ENCODE results near the gene PARD3. TPM values are rescaled to one million over a fixed set of nuclear protein-coding genes. Genes with fewer than 3 reads are reported as not detected.

The PARD3 gene
- total RNA-seq, 6 experiments from 2014 or later, result 19.1 to 27.8 (median 22.0) TPM

GRCh38 chr10:34814223-34814912, 728 bp downstream of the PARD3 start:
- Histone ChIP-seq H3K27me3 (no peaks in the 10 kb centered on the region), H3K36me3 (no peaks in the 10 kb centered on the region), H3K4me3 (peak overlapping the region; percentile 90 to 96 (median 95)), H3K27ac (peak overlapping the region; percentile 69 to 87 (median 76)), H3K4me1 (peaks cover 0 to 21% (median 4%) of the 10 kb centered on the region in 4 donors), H3K9me3 (no peaks in the 10 kb centered on the region)
- WGBS (ENCODE audit: insufficient coverage, low coverage, low lambda C conversion rate, missing lambda C conversion rate), result 0% methylated on average over 1 of the region's 77 CpGs
- intact Hi-C loops (cut with DNase I), result loop anchor here (10.0 kb wide), 1 partner anchor 90 kb away; no protein-coding TSS in a partner anchor
- DNase-seq (peak; percentile 71 to 73 (median 71)), ATAC-seq (peak; percentile 66 to 77 (median 72))
- no peak for TF ChIP-seq POLR2A (IDR thresholded peaks at IDR 0.05)
- TF ChIP-seq CTCF (IDR thresholded peaks at IDR 0.05), result peak in 2 of 4 donors; percentile 12 to 18

GRCh38 chr10:34813626-34814222, 1.4 kb downstream of the PARD3 start:
- WGBS (ENCODE audit: insufficient coverage, low coverage, low lambda C conversion rate, missing lambda C conversion rate), result 14% methylated on average over 17 of the region's 19 CpGs
- Histone ChIP-seq H3K9me3 (no peaks in the 10 kb centered on the region), H3K4me3 (peak overlapping the region; percentile 90 to 96 (median 95)), H3K27ac (peak overlapping the region; percentile 69 to 87 (median 76)), H3K36me3 (no peaks in the 10 kb centered on the region), H3K27me3 (no peaks in the 10 kb centered on the region), H3K4me1 (peaks cover 0 to 21% (median 7%) of the 10 kb centered on the region in 4 donors)
- peak; percentile 19 to 57 (median 30) for ATAC-seq
- peak in 2 of 3 donors; percentile 30 to 58 for DNase-seq
- TF ChIP-seq CTCF (IDR thresholded peaks at IDR 0.05) (no peak), POLR2A (IDR thresholded peaks at IDR 0.05) (no peak)
- intact Hi-C loops (cut with DNase I), result loop anchor here (10.0 kb wide), 1 partner anchor 89 kb away; no protein-coding TSS in a partner anchor

- TF ChIP-seq POLR2A (IDR thresholded peaks at IDR 0.05) (no peak), CTCF (IDR thresholded peaks at IDR 0.05) (no peak)
- WGBS (ENCODE audit: insufficient coverage, low coverage, low lambda C conversion rate, missing lambda C conversion rate), result 58% methylated on average over 5 of the region's 5 CpGs
- H3K27ac ChIP-seq, result no peak overlapping the region
- no peaks in the 10 kb centered on the region for H3K36me3 ChIP-seq
- no peaks in the 10 kb centered on the region for H3K27me3 ChIP-seq
- no peak for ATAC-seq
- peak overlapping the region in 1 of 3 donors; percentile 96 for H3K4me3 ChIP-seq
- peaks cover 0 to 21% (median 7%) of the 10 kb centered on the region in 4 donors for H3K4me1 ChIP-seq
- no peaks in the 10 kb centered on the region for H3K9me3 ChIP-seq
- intact Hi-C loops (cut with DNase I), result loop anchor here (10.0 kb wide), 1 partner anchor 88 kb away; no protein-coding TSS in a partner anchor
- DNase-seq, result no peak
These were observed 2.3 kb downstream of the PARD3 start for GRCh38 chr10:34812771-34813170.

- no peak overlapping the region for H3K27ac ChIP-seq
- WGBS (ENCODE audit: insufficient coverage, low coverage, low lambda C conversion rate, missing lambda C conversion rate), result 83% methylated on average over 1 of the region's 1 CpG
- TF ChIP-seq POLR2A (IDR thresholded peaks at IDR 0.05) (no peak), CTCF (IDR thresholded peaks at IDR 0.05) (no peak)
- intact Hi-C loops (cut with DNase I), result loop anchor here (10.0 kb wide), 1 partner anchor 87 kb away; no protein-coding TSS in a partner anchor
- H3K4me1 ChIP-seq, result peaks cover 0 to 21% (median 7%) of the 10 kb centered on the region in 4 donors
- H3K36me3 ChIP-seq, result no peaks in the 10 kb centered on the region
- no peak overlapping the region for H3K4me3 ChIP-seq
- ATAC-seq (no peak), DNase-seq (no peak)
- H3K9me3 ChIP-seq, result no peaks in the 10 kb centered on the region
- no peaks in the 10 kb centered on the region for H3K27me3 ChIP-seq
These were observed 3.1 kb downstream of the PARD3 start for GRCh38 chr10:34811968-34812514.
